Mesothelial cell of epicardium (in vitro differentiated cells): ENCODE measurements around the gene GALNT18. TPM values are rescaled to one million over a fixed set of nuclear protein-coding genes. Genes with fewer than 3 reads are reported as not detected.

Experiments used
- DNase-seq, 2 experiments: peaks; one replicate each; pipeline ENCODE4 v3.0.0; 2021; ENCODE audit warnings: low spot score in 2 of 2; ENCODE audit not compliant: unreplicated experiment in 2 of 2
- H3K27ac Mint-ChIP-seq: 2 replicates; pipeline ENCODE4 v1.8.0; 2021; ENCODE audit warnings: mixed read lengths
- H3K27me3 Mint-ChIP-seq: 2 replicates; pipeline ENCODE4 v1.8.0; 2021; ENCODE audit warnings: low read depth, mixed read lengths
- H3K36me3 Mint-ChIP-seq: 2 replicates; pipeline ENCODE4 v1.8.0; 2021; ENCODE audit warnings: mixed read lengths
- H3K4me1 Mint-ChIP-seq: 2 replicates; pipeline ENCODE4 v1.8.0; 2021; ENCODE audit warnings: mixed read lengths
- H3K4me3 Mint-ChIP-seq: 2 replicates; pipeline ENCODE4 v1.8.0; 2021; ENCODE audit warnings: mild to moderate bottlenecking, moderate library complexity, mixed read lengths
- H3K9me3 Mint-ChIP-seq: 2 replicates; pipeline ENCODE4 v1.8.0; 2021; ENCODE audit warnings: mixed read lengths
- total RNA-seq: library from RNA; stranded (reverse); gene quantifications from 3 replicates; pipeline ENCODE4 v1.2.1, GENCODE V29; 2021
- TF ChIP-seq, protein P1 (sequence below): fragments of 200-600 bp; sonication (generic); IDR thresholded peaks from one replicate; pipeline ENCODE4 v1.5.0; 2021; ENCODE audit warnings: antibody characterized with exemption; ENCODE audit not compliant: unreplicated experiment

The GALNT18 gene
- total RNA-seq, 1 donor from 2014 or later: 4.2 TPM

DNA sequence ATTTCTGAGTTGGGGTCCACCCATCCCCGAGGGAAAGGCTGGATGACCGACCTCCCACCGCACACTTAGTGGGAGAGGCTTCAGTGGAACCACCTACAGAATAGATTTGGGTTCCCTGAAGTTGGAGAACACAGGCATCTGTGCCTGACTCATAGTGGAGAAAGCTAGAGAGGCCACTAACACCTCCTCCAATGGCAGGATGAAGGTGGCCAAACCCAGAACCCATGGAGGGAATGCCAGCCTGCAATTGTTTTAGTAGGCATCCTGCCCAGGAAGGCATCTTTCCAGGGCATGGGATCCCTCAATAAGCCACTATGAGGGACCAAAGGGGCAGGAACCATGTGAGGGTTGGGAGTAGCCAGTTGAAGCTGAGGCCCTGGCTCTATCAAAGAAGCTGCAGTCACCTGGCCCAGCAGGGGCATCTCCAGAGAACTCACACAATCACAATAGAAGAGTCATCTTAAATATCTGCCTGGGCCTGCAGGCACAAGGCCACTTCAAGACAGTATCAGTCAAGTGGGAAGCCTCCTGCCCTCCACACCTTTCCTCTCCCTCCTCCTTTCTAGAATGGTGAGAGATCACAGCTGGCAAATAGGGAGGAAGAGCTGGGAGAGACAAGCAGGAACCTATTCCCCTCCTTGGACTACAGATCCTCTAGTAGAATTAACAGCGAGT is 144.7 kb downstream of the GALNT18 start:
- Mint-ChIP-seq H3K27ac (no peak overlapping the region), H3K4me1 (peaks cover 10% of the 10 kb centered on the region), H3K27me3 (peaks cover 22% of the 10 kb centered on the region), H3K4me3 (no peak overlapping the region), H3K36me3 (no peaks in the 10 kb centered on the region), H3K9me3 (no peaks in the 10 kb centered on the region)
- TF ChIP-seq, protein P1, sequence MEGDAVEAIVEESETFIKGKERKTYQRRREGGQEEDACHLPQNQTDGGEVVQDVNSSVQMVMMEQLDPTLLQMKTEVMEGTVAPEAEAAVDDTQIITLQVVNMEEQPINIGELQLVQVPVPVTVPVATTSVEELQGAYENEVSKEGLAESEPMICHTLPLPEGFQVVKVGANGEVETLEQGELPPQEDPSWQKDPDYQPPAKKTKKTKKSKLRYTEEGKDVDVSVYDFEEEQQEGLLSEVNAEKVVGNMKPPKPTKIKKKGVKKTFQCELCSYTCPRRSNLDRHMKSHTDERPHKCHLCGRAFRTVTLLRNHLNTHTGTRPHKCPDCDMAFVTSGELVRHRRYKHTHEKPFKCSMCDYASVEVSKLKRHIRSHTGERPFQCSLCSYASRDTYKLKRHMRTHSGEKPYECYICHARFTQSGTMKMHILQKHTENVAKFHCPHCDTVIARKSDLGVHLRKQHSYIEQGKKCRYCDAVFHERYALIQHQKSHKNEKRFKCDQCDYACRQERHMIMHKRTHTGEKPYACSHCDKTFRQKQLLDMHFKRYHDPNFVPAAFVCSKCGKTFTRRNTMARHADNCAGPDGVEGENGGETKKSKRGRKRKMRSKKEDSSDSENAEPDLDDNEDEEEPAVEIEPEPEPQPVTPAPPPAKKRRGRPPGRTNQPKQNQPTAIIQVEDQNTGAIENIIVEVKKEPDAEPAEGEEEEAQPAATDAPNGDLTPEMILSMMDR: no peak
- DNase-seq: no peak

DNA sequence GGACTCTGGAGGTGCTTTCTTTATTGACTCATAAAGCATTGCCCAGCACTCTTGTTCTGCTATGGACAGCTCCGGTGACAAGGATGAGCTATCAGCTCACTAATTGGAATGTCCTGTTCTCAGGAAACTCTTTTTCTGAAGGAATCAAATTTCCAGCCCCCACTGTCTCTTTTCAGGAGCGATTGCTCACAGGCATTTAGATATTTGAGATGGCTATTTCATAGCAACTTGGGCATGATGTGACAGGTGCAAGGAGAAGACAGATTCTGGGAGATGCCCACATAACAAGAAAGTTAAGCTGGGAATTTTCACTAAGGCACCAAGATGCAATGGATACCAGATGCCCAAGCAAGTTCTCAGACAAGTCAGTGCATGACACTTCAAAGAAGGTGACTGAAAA is 145.3 kb downstream of the GALNT18 start:
- Mint-ChIP-seq H3K27ac (no peak overlapping the region), H3K4me1 (peaks cover 10% of the 10 kb centered on the region), H3K4me3 (no peak overlapping the region)

DNA sequence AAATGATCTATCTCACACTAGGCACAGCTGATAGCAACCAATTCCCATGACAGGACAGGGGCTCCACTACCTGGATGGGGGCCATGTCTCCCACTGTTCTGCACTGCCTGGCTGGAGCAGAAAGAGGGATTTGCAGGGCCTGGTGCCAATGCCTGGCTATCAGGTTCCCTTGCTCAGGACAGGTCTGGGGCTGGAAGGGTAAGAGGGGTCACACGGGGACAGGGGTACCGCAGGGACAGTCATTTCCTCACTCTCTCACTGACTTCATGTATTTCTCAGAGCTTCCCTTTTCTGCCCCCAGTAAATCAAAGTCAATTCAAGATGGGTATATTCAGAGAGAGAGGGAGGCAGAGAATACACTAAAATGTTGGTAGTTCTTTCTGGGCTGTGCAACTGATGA is 149.7 kb downstream of the GALNT18 start:
- H3K27me3 Mint-ChIP-seq: peaks cover 20% of the 10 kb centered on the region
- TF ChIP-seq, protein P1: no peak
- H3K27ac Mint-ChIP-seq: no peak overlapping the region
- H3K4me1 Mint-ChIP-seq: no peaks in the 10 kb centered on the region
- H3K4me3 Mint-ChIP-seq: no peak overlapping the region
- no peaks in the 10 kb centered on the region for H3K36me3 Mint-ChIP-seq
- DNase-seq: no peak
- no peaks in the 10 kb centered on the region for H3K9me3 Mint-ChIP-seq

More for the DNA sequence above, 145.3 kb downstream of the GALNT18 start:
- DNase-seq: no peak
- TF ChIP-seq, protein P1: no peak
- no peaks in the 10 kb centered on the region for H3K36me3 Mint-ChIP-seq
- peaks cover 19% of the 10 kb centered on the region for H3K27me3 Mint-ChIP-seq
- H3K9me3 Mint-ChIP-seq: no peaks in the 10 kb centered on the region

DNA sequence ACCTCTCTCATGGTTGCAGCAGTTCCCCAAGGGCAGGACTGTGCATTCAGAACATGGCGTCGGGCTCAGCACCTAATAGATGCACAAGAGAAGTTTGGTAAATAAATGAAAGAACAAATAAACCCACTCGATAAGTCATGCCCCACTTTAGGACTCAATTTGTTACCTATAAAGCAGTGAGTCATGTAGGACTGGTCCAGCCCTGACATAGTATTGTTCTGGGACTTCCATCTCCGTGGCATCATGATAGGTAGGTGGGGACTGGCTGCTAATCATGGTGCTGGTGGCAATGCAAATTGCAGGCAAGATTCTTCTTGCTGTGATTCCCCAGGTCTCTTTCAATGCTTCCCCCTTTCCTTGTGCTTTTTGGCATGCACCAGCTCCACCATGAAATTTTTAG is 150.6 kb downstream of the GALNT18 start:
- no peak overlapping the region for H3K27ac Mint-ChIP-seq
- peaks cover 20% of the 10 kb centered on the region for H3K27me3 Mint-ChIP-seq
- no peaks in the 10 kb centered on the region for H3K36me3 Mint-ChIP-seq
- H3K4me3 Mint-ChIP-seq: no peak overlapping the region
- TF ChIP-seq, protein P1: no peak
- no peaks in the 10 kb centered on the region for H3K4me1 Mint-ChIP-seq
- H3K9me3 Mint-ChIP-seq: no peaks in the 10 kb centered on the region
- no peak for DNase-seq

DNA sequence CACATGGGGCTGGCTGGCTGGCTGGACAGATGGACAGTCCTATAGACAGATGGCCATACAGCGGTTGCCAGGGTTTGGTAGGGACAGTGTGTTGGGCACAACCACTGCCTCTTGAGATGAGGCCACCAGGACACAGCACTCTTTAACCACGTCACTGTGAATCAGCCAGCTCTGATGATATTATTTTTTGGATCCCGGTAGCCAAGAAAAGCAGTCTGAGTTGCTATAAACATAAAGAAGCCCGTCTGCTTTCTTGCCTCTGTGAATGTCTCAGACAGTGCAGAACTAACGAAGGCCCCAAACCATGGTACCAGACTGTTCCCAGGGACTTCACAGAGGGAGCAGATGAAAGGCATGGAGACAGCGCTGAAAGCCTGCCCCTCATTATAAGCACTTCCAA is 152.9 kb downstream of the GALNT18 start:
- H3K9me3 Mint-ChIP-seq: no peaks in the 10 kb centered on the region
- no peak for DNase-seq
- TF ChIP-seq, protein P1: no peak
- peaks cover 10% of the 10 kb centered on the region for H3K4me1 Mint-ChIP-seq
- no peak overlapping the region for H3K4me3 Mint-ChIP-seq
- H3K27me3 Mint-ChIP-seq: peaks cover 17% of the 10 kb centered on the region
- no peak overlapping the region for H3K27ac Mint-ChIP-seq
- H3K36me3 Mint-ChIP-seq: no peaks in the 10 kb centered on the region
